Activated CD8-positive, alpha-beta memory T cell treated with anti-CD3 and anti-CD28 coated beads, Interleukin-2, amount 50 U/mL, for 4 hours (primary cell): Measurements from ENCODE around the gene LTBP1.

Experiments used
- DNase-seq: peaks from one replicate; pipeline ENCODE4 v3.0.0-alpha.2; 2020

The LTBP1 gene

DNA sequence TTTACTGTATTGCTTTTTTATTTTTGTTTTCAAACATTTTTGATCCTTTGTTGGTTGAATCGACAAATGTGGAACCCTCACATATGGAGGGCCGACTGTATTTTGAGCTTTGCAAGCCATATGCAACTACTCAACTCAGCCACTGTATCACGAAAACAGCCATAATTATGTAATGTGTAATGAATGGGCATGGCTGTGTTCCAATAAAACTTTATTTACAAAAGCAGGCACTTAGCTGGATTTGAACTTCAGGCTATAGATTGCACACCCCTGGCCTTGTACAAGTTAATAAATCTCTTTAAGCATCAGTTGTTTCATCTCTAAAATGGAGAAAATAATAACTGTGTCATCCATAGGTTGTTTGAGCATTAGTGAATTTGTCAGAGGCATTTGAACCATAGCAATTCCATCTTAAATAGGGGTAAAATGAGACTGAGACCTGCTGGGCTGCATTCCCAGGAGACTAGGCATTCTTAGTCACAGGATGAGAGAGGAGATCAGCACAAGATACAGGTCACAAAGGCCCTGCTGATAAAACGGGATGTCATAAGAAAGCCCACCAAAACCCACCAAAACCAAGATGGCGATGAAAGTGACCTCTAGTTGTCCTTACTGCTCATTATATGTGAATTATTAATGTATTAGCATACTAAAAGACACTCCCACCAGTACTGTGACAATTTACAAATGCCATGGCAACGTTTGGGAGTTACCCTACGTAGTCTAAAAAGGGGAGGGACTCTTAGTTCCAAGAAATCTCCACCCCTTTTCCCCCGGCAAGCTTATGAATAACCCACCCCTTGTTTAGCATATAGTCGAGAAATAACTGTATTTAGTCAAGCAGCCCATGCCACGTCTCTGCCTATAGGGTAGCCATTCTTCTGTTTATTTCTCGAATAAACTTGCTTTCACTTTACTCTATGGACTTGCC is 13.7 kb upstream of the LTBP1 start:
- no peak for DNase-seq

DNA sequence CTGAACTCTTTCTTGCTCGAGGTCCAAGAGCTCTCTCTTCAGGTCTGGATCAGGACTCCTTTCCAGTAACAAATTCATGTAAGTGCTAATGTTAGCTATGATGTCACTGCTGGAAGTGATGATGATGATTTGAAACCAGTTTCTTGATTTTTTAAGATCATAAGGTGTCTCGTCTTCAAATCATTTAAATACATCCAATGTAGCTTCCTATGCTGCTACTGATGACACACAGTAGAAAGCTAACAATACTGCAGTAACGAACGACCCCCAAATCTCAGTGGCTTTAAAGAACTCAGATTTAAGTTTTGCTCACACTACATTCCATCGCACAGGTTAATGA is 13.0 kb upstream of the LTBP1 start:
- DNase-seq, result no peak

- no peak for DNase-seq
These were observed 8.9 kb upstream of the LTBP1 start for GRCh38 chr2:32937602-32938448.

DNA sequence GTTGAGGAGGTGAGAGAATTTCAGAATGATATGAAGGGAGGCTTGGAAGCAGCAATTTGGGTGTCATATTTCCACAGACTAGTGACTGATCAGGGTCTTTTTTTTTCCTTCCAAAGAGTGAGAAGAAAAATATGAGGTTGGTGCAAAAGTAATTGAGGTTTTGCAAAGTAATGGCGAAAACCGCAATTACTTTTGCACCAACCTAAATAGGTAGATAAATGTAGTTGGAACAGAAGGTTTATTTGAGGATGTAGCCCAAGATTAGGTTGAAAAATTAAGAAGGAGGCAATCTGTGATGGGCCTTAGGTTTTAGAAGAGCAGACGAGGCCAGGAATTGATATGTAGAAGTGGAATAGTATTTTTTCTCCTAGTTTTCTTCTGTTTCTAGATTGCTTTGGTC is 7.8 kb upstream of the LTBP1 start:
- DNase-seq, result no peak

- no peak for DNase-seq
These were observed 6.3 kb upstream of the LTBP1 start for GRCh38 chr2:32940316-32940997.

DNA sequence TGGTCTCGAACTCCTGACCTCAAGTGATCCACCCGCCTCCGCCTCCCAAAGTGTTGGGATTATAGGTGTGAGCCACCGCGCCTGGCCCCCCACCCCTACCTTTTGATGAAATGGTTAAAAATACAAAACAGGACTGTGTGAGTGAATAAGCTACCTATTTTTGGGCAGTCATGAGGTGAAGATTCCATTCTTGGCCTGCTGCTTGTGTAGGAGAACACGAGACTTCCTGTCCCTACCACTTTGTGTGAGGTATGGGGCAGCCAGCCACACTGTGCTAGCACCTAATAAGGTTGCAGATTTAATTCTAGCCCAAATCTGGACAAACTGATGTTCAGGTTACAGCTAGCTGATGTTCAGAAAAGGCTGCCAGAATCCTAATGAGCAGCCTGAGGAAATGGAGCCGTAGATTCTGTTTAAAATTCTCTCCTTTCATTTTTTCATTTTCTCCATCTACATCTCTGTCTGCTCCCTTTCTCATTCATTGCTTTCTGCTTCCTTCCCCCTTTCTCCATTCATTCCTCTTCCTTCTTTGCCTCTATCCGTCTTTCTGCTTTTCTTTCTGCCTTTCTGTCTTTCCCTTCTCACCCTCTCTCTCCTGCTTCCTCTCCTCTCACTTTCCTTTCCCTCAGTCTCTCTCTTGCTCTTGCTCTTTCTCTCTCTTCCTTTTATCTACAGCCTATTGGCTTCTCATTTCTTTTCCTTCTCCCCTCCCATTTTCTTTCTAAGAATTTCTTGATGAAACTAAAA is 4.6 kb upstream of the LTBP1 start:
- no peak for DNase-seq

- no peak for DNase-seq
These were observed 3.8 kb upstream of the LTBP1 start for GRCh38 chr2:32942793-32943485.

DNA sequence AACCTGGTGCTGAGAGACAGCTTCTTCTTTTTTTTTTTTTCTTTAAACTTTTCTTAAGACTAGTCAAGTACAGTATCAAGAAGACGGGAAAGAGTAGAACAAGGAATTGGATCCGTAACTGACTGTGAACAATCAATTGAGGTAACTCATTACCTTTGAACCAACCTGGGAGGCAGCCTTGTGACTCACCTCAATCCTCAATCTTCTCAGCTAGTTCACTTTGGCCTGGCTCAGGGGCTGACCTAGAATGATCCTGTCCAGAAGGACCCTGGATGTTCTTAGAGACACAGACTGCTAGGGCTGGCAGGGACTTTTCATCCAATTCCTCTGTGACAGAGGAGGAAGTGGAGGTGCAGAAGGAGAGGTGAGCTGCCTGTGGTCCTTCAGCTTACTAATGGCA is 1.5 kb upstream of the LTBP1 start:
- no peak for DNase-seq

DNA sequence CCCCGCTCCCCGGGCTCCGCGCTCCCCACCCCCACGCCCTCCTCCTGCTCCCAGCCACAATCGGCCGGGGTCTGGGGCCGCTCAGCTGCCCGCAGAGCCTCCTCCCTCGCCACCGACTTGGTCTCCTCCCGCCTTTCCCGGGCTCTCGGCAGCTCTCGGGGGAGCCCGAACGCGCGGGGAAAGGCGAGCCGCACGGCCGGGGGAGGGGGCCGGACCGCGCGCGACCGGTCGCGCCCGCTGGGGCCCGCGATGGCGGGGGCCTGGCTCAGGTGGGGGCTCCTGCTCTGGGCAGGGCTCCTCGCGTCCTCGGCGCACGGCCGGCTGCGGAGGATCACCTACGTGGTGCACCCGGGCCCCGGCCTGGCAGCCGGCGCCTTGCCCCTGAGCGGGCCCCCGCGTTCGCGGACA is 327 bp downstream of the LTBP1 start:
- DNase-seq, result no peak

- no peak for DNase-seq
These were observed 861 bp downstream of the LTBP1 start for GRCh38 chr2:32947484-32948143.

DNA sequence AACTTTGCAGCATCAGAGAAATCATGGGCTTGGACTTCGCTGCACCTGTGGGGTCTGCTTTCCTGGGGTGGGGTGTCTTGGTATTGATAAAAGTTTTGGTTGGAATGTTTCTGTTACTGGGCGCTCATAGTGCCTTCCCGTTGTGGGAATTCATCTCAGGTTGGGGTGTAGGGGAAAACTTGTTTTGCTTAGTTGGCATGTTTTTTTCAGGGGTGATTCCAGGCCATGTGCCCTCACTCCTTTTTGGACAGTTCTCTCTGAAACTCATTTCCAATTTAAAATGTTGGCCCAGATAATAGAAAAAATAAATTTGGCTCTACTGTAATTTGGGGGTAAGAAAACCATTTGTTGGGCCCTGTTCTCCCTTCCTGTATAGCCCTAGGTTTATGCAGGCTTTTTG is 1.5 kb downstream of the LTBP1 start:
- DNase-seq, result no peak

- no peak for DNase-seq
These were observed 2.5 kb downstream of the LTBP1 start for GRCh38 chr2:32949260-32949659.

DNA sequence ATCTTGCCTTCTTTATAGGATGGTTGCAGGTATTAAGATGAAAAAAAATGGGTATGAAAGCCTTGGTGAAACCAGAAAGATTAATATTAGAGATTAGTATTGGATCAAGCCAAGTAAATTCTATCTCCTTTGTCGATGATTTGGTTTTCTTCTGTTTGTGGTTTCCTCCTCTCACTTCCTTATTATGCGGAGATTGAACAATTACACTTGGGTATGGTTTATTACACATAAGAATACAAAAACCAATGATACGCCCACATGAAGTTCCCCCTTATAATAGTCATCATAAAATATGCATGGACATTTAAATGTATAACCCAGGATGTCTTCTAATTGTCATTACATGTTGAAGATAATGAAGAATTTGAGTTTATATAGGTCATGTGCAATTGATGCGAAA is 4.9 kb downstream of the LTBP1 start:
- DNase-seq, result no peak

- no peak for DNase-seq
These were observed 6.2 kb downstream of the LTBP1 start for GRCh38 chr2:32952761-32953476.

DNA sequence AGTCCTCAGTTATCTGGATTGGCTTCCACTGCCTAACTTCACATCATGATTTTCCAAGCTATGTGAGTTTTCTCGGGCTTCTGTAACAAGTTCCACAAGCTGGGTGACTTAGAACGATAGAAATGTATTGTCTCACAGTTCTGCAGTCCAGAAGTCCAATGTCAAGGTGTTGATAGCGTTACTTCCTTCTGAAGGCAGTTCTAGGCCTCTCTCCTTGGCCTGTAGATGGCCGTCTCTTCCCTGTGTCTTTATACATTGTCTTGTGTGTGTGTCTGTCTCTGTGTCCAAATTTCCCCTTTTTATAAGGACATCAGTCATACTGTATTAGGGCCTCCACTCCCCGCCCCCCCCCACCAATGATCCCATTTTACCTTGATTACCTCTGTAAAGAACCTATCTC is 7.5 kb downstream of the LTBP1 start:
- no peak for DNase-seq

DNA sequence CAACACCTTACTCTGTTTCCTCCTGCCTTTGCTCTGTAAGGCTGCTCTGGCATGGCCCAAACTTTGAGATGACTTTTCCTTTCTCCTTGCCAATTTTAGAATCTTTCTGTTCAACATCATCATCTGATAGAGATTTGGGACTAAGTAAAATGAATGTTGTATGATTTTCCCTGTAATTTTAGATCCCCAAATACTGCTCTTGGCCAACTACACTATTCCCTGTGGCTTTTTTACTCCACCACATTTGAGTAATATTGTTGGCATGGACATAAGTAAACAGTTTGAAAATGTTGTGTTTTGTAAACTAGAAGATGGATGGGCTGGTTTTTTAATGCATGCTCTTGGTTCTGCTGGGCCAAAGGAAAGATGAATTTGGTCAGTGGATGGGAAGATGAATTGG is 12.1 kb downstream of the LTBP1 start:
- no peak for DNase-seq

GRCh38 chr2:32960238-32960637 is 13.5 kb downstream of the LTBP1 start:
- DNase-seq, result no peak

- no peak for DNase-seq
These were observed 14.1 kb downstream of the LTBP1 start for GRCh38 chr2:32960647-32961403.

DNA sequence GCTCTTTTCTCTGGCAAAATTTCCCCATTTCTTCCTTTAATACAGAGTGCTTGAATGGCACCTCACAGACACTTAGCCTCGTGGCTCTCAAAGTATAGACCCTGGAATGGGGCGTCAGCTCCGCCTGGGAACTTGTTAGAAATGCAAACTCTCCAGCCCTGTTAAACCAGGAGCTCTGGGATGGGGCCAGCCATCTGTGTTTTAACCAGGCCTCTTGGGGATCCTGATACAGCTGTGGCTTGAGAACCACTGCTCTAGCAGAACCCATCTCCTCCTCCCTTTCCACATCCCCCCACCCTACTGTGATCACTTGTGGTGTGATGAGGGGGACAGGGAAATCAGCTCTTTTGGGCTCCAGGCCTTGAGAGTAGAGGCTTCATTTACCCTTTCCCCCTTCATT is 15.9 kb downstream of the LTBP1 start:
- DNase-seq, result no peak

DNA sequence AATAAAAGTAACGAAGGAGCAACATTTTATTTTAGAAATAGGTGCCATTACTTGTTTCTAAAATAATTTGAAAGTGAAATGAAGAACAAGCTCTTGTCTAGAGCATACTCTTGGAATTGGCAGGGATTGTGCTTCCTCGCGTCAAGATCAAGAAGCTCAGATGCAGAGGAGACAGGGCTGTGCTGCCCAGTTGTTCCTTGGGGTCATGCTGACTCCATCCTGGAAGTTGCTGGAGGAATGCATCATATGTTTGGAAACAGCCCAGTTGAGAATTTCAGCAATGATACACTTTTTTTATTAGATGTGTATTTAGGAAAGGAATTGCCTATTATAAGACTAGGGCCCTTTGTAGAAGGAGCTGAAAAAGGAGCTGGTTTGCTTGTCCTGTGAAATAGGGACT is 17.2 kb downstream of the LTBP1 start:
- no peak for DNase-seq
